Sigmoid colon (tissue), 7 donors: ENCODE data around the gene TNFRSF12A. TPM values are rescaled to one million over a fixed set of nuclear protein-coding genes. Genes with fewer than 3 reads are reported as not detected.
A peak's percentile ranks its signal among the peaks of the same experiment; 100 is the strongest.

Source experiments
- DNase-seq: peaks from one replicate; pipeline ENCODE4 v3.0.0-alpha.2; 2019
- H3K27ac ChIP-seq, 4 donors: fragments of 200-600 bp; sonication (generic); one replicate each; pipeline ENCODE4 v1.5.1; 2016 to 2019; ENCODE audit warnings: mild to moderate bottlenecking in 1 of 4
- H3K27me3 ChIP-seq, 3 donors: fragments of 200-600 bp; sonication (generic); one replicate each; pipeline ENCODE4 v1.5.1; 2019; ENCODE audit warnings: mild to moderate bottlenecking in 1 of 3
- H3K36me3 ChIP-seq, 4 donors: fragments of 200-600 bp; sonication (generic); one replicate each; pipeline ENCODE4 v1.5.1; 2016 to 2019
- H3K4me1 ChIP-seq, 4 donors: fragments of 200-600 bp; sonication (generic); one replicate each; pipeline ENCODE4 v1.5.1; 2017 to 2019
- H3K4me3 ChIP-seq, 4 donors: fragments of 200-600 bp; sonication (generic); one replicate each; pipeline ENCODE4 v1.5.1; 2017 to 2019; ENCODE audit warnings: mild to moderate bottlenecking in 2 of 4, moderate library complexity in 1 of 4
- H3K9me3 ChIP-seq, 4 donors: fragments of 200-600 bp in 3 of 4; sonication (generic) in 3 of 4; one replicate each; pipeline versions ENCODE4 v1.5.1 to v1.6.1; 2013 to 2019
- EP300 ChIP-seq, 4 donors: sonication (generic); formaldehyde crosslinking; IDR thresholded peaks; one replicate each; pipeline ENCODE4 v1.6.1; 2017; ENCODE audit warnings: antibody characterized with exemption in 4 of 4
- POLR2A ChIP-seq, 2 donors: fragments of 450-650 bp; IDR thresholded peaks; one replicate each; pipeline ENCODE4 v1.6.1; 2016; ENCODE audit warnings: antibody characterized with exemption in 2 of 2, mild to moderate bottlenecking in 2 of 2, moderate library complexity in 2 of 2
- POLR2AphosphoS5 ChIP-seq, 4 donors: sonication (generic); formaldehyde crosslinking; IDR thresholded peaks; one replicate each; pipeline ENCODE4 v1.6.1; 2017; ENCODE audit warnings: antibody characterized with exemption in 4 of 4
- WGBS, 2 donors: extraction: QIAGEN DNeasy Blood & Tissue Kit; methylation state at CpG; one replicate each; pipeline ENCODE4 v1.1.7; 2013; 5-methylcytosine and 5-hydroxymethylcytosine counted together
- intact Hi-C: fragments of 100-400 bp; cut with DNase I; formaldehyde crosslinking; loops from one replicate; pipeline ENCODE4 v1.15.1; 2023
- polyA plus RNA-seq, 3 donors: library from polyadenylated mRNA; stranded (reverse); fragments of 200-250 nt; gene quantifications; one replicate each; pipeline ENCODE4 v1.2.3, GENCODE V29; 2013
- total RNA-seq, 4 donors: library from RNA; depleted of rRNA; stranded (reverse); fragments of >200 nt; gene quantifications; one replicate each; pipeline ENCODE4 v1.1.0, GENCODE V29; 2016
- TF ChIP-seq, protein P1 (sequence below), 4 experiments: fragments of 450-650 bp in 3 of 4; fragments of 200-600 bp in 1 of 4; IDR thresholded peaks; one replicate each; pipeline ENCODE4 v1.5.1; 2016 to 2019; ENCODE audit warnings: antibody characterized with exemption in 4 of 4, mild to moderate bottlenecking in 3 of 4, moderate library complexity in 2 of 4
- donor health status: healthy with polysubstance abuse.
- donor health status: Bipolar disorder and iron deficiency.
- donor health status: healthy.

Gene TNFRSF12A
- total and polyA plus RNA-seq, 7 donors, result 6.1 to 78.2 (median 10.3) TPM

DNA sequence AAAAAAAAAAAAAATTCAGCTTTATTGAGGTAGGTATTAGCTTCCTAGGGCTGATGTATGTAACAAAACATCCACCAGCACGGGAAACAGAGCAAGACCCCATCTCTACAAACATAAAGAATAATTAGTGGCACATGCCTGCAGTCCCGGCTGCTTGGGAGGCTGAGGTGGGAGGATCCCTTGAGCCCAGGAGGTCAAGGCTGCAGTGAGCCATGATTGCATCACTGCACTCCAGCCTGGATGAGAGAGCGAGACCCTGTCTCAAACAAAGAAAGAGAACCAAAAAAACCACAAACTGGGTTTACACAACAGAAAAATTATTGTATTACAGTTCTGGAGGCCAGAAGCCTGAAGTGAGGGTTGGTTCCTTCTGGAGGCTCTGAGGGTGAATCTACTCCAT lies 22.2 kb downstream of the TNFRSF12A start:
- TF ChIP-seq POLR2A (IDR thresholded peaks at IDR 0.05), result no peak
- TF ChIP-seq, protein P1, sequence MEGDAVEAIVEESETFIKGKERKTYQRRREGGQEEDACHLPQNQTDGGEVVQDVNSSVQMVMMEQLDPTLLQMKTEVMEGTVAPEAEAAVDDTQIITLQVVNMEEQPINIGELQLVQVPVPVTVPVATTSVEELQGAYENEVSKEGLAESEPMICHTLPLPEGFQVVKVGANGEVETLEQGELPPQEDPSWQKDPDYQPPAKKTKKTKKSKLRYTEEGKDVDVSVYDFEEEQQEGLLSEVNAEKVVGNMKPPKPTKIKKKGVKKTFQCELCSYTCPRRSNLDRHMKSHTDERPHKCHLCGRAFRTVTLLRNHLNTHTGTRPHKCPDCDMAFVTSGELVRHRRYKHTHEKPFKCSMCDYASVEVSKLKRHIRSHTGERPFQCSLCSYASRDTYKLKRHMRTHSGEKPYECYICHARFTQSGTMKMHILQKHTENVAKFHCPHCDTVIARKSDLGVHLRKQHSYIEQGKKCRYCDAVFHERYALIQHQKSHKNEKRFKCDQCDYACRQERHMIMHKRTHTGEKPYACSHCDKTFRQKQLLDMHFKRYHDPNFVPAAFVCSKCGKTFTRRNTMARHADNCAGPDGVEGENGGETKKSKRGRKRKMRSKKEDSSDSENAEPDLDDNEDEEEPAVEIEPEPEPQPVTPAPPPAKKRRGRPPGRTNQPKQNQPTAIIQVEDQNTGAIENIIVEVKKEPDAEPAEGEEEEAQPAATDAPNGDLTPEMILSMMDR (IDR thresholded peaks at IDR 0.05), result no peak
- TF ChIP-seq POLR2AphosphoS5 (IDR thresholded peaks at IDR 0.05), result no peak
- TF ChIP-seq EP300 (IDR thresholded peaks at IDR 0.05), result no peak
- H3K4me1 ChIP-seq, result peaks cover 0 to 22% (median 19%) of the 10 kb centered on the region in 4 donors
- intact Hi-C loops, result no loop called here
- no peaks in the 10 kb centered on the region for H3K36me3 ChIP-seq
- WGBS, 2 donors, result 85 to 86% methylated on average over 3 of the region's 3 CpGs
- DNase-seq, result no peak
- H3K27ac ChIP-seq, result no peak overlapping the region
- H3K9me3 ChIP-seq, result no peaks in the 10 kb centered on the region
- H3K27me3 ChIP-seq, result peaks cover 50 to 98% (median 73%) of the 10 kb centered on the region in 3 donors
- no peak overlapping the region for H3K4me3 ChIP-seq

DNA sequence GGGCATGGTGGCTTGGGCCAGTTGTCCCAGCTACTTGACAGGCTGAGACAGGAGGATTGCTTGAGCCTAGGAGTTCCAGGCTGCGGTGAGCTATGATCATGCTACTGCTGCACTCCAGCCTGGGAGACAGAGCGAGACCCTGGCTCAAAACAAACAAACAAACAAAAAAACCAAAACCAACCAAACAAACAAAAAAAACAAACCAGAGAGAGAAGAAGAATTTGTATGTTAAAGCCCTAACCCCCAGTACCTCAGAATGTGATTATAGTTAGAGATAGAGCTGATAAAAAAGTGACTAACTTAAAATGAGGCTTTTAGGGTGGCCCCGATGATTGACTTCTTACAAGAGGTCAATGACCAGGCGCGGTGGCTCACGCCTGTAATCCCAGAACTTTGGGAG lies 24.5 kb downstream of the TNFRSF12A start:
- TF ChIP-seq EP300 (IDR thresholded peaks at IDR 0.05), result no peak
- no peak overlapping the region for H3K4me3 ChIP-seq
- no peaks in the 10 kb centered on the region for H3K9me3 ChIP-seq
- DNase-seq, result no peak
- H3K27me3 ChIP-seq, result peaks cover 38 to 98% (median 69%) of the 10 kb centered on the region in 3 donors
- no peaks in the 10 kb centered on the region for H3K36me3 ChIP-seq
- intact Hi-C loops, result no loop called here
- peaks cover 0 to 22% (median 19%) of the 10 kb centered on the region in 4 donors for H3K4me1 ChIP-seq
- no peak overlapping the region for H3K27ac ChIP-seq
- WGBS, 2 donors, result 82 to 89% methylated on average over 6 of the region's 6 CpGs

DNA sequence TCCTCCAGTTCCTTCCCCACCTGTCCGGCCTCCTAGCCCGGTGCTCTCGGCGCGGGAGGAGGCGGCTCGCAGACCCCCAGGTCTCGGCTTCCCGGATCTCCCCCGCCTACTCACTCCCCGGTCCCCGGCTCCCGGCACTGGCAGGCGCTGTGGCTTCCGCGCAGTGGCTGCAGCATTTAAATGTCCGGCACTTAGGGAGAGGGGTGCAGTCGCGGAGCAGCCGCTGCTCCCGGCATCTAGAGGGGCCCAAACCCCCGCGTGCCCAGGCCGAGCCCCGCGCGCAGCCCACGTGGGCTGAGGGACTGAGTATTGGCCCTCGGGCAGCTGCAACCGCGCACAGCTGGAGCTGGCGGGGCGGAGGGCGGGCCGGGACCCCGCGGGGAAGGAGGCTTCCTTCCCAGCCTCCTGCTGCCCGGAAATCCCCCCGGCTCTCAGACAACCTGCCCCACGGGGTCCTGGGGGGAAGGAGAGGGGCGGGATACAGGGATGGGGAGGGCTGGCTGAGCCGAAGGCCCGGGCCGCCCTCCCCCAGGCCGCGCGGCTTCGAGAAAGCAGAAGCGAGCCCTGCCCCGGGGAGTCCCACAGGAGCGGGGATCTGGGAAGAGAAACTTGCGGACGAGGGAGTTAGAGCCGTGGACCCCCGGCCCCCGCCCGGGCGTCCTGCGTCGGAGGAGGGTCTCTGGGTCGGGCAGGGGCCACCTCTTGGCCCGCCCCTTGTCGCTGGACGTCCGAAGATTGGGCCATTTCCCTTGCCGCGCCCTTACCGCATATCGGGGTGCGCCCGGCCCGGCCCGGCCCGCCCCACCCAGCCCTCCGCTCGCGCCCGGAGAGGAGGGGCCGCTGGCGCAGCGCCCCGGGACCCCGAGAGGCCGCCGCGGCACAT lies 25.8 kb downstream of the TNFRSF12A start, which contains the start of gene MMP25:
Gene MMP25 (plus strand): TSS at position 804 of the 883 bp plus-strand sequence. CDS start 357 bp downstream, outside the sequence.
- 1% methylated on average over 86 of the region's 86 CpGs for WGBS, 2 donors
- no peak within 1 kb of the TSS for H3K27ac ChIP-seq
- DNase-seq, result no peak
- H3K9me3 ChIP-seq, result no peaks in the 10 kb centered on the region
- intact Hi-C loops, result no loop called here
- peaks cover 38 to 97% (median 73%) of the 10 kb centered on the region in 3 donors for H3K27me3 ChIP-seq
- no peak for TF ChIP-seq POLR2A (IDR thresholded peaks at IDR 0.05)
- no peak for TF ChIP-seq EP300 (IDR thresholded peaks at IDR 0.05)
- no peak for TF ChIP-seq POLR2AphosphoS5 (IDR thresholded peaks at IDR 0.05)
- TF ChIP-seq, protein P1 (IDR thresholded peaks at IDR 0.05), result no peak
- H3K36me3 ChIP-seq, result no peaks in the 10 kb centered on the region
- peaks cover 0 to 22% (median 19%) of the 10 kb centered on the region in 4 donors for H3K4me1 ChIP-seq
- H3K4me3 ChIP-seq, result peak within 1 kb of the TSS in 3 of 4 donors; percentile 25 to 47 (median 46)

DNA sequence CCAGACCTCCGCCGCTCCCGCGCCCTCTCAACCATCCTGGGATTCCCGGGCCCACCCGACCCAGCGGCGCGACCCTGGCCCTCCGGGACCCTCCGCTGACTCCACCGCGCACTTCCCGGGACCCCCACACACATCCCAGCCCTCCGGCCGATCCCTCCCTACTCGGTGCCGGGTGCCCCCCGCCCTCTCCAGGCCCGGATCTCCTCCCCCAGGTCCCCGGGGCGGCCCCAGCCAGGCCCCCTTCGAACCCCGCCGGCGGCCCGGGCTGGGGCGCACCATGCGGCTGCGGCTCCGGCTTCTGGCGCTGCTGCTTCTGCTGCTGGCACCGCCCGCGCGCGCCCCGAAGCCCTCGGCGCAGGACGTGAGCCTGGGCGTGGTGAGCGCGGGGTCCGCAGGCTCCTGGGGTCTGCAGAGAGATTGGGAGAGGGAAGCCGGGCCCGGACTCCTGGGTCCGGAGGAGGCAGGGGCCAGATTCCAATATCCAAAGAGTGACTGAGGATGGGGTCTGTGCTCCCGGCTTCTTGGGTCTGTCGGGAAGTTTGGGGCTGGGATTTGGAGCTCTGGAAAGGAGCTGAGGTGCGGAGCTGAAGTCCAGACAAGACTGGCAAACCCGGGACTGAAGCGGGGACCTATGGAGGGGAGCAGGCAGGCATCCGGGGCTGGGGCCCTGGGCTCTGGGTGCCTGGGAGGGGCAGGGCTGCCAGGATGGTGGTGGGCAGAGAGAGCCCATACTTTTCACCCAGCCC lies 26.6 kb downstream of the TNFRSF12A start:
- Histone ChIP-seq H3K27me3 (peaks cover 38 to 95% (median 73%) of the 10 kb centered on the region in 3 donors), H3K4me1 (peaks cover 0 to 22% (median 19%) of the 10 kb centered on the region in 4 donors), H3K27ac (no peak overlapping the region), H3K36me3 (no peaks in the 10 kb centered on the region), H3K4me3 (peak overlapping the region in 3 of 4 donors; percentile 25 to 47 (median 46)), H3K9me3 (no peaks in the 10 kb centered on the region)
- intact Hi-C loops, result no loop called here
- WGBS, 2 donors, result 2 to 3% methylated on average over 54 of the region's 54 CpGs
- no peak for DNase-seq
- TF ChIP-seq, protein P1 (IDR thresholded peaks at IDR 0.05), result no peak
- TF ChIP-seq POLR2AphosphoS5 (IDR thresholded peaks at IDR 0.05), result no peak
- TF ChIP-seq POLR2A (IDR thresholded peaks at IDR 0.05), result no peak
- no peak for TF ChIP-seq EP300 (IDR thresholded peaks at IDR 0.05)

DNA sequence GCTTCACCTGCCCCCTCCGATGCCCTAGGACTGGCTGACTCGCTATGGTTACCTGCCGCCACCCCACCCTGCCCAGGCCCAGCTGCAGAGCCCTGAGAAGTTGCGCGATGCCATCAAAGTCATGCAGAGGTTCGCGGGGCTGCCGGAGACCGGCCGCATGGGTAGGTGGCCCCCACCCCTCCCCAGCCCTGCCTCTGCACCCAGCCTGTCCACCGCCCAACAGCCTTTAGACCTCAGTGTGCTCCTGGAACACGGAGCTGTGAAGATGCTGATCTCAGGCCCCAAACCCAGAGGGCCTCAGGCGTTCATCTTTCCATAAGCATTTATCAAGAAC lies 27.2 kb downstream of the TNFRSF12A start:
- Histone ChIP-seq H3K9me3 (no peaks in the 10 kb centered on the region), H3K4me3 (no peak overlapping the region), H3K27me3 (peaks cover 37 to 91% (median 73%) of the 10 kb centered on the region in 3 donors), H3K4me1 (peaks cover 0 to 22% (median 19%) of the 10 kb centered on the region in 4 donors), H3K36me3 (no peaks in the 10 kb centered on the region), H3K27ac (no peak overlapping the region)
- 7 to 14% methylated on average over 13 of the region's 13 CpGs for WGBS, 2 donors
- intact Hi-C loops, result no loop called here
- TF ChIP-seq EP300 (IDR thresholded peaks at IDR 0.05) (no peak), POLR2AphosphoS5 (IDR thresholded peaks at IDR 0.05) (no peak), POLR2A (IDR thresholded peaks at IDR 0.05) (no peak)
- TF ChIP-seq, protein P1 (IDR thresholded peaks at IDR 0.05), result no peak
- DNase-seq, result no peak
